Measurements from ENCODE around the gene PDE6C. TPM values are rescaled to one million over a fixed set of nuclear protein-coding genes. Genes with fewer than 3 reads are reported as not detected.

The PDE6C gene
- polyA plus RNA-seq, 1 donor (not counting 4 experiments of a cell fraction or from before 2014, with no cell fraction given): not detected

GRCh38 chr10:93670372-93670771, 58.0 kb downstream of the PDE6C start:
- no peaks in the 10 kb centered on the region for H3K9me1 ChIP-seq (ENCODE audit: control insufficient read depth, extremely low read depth, insufficient read depth, low read length)
- H3K4me2 ChIP-seq (ENCODE audit: control insufficient read depth, extremely low read depth, insufficient read depth, low read depth, low read length): no peak overlapping the region
- H3K79me2 ChIP-seq (ENCODE audit: control insufficient read depth, insufficient read depth, low read length): no peaks in the 10 kb centered on the region
- no peak overlapping the region for H2AFZ ChIP-seq (ENCODE audit: control insufficient read depth, low read length)
- no peaks in the 10 kb centered on the region for H3K9me3 ChIP-seq (ENCODE audit: control insufficient read depth, low read depth, low read length)
- TF ChIP-seq, protein P1, sequence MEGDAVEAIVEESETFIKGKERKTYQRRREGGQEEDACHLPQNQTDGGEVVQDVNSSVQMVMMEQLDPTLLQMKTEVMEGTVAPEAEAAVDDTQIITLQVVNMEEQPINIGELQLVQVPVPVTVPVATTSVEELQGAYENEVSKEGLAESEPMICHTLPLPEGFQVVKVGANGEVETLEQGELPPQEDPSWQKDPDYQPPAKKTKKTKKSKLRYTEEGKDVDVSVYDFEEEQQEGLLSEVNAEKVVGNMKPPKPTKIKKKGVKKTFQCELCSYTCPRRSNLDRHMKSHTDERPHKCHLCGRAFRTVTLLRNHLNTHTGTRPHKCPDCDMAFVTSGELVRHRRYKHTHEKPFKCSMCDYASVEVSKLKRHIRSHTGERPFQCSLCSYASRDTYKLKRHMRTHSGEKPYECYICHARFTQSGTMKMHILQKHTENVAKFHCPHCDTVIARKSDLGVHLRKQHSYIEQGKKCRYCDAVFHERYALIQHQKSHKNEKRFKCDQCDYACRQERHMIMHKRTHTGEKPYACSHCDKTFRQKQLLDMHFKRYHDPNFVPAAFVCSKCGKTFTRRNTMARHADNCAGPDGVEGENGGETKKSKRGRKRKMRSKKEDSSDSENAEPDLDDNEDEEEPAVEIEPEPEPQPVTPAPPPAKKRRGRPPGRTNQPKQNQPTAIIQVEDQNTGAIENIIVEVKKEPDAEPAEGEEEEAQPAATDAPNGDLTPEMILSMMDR (optimal IDR thresholded peaks at IDR 0.05 in 1 of 3, IDR thresholded peaks at IDR 0.05 in 1 of 3, conservative IDR thresholded peaks at IDR 0.05 in 1 of 3; ENCODE audit: extremely low read depth in 1 of 3, insufficient read depth in 2 of 3, low read length in 3 of 3): no peak
- TF ChIP-seq EZH2 (IDR thresholded peaks at IDR 0.05; ENCODE audit: low read length): no peak
- H3K27me3 ChIP-seq (ENCODE audit: control insufficient read depth, extremely low read depth, insufficient read depth, low read length): no peaks in the 10 kb centered on the region
- H3K4me3 ChIP-seq (ENCODE audit: control insufficient read depth in 2 of 3, extremely low read depth in 1 of 3, insufficient read depth in 2 of 3, low read depth in 1 of 3, low read length in 3 of 3): no peak overlapping the region
- dilution Hi-C loops (cut with MboI; ENCODE audit: extremely low pct_ligation_motif_present, low sequenced_read_pairs): no loop called here
- no peak overlapping the region for H3K9ac ChIP-seq (ENCODE audit: control insufficient read depth, extremely low read depth, insufficient read depth, low read length)
- H3K4me1 ChIP-seq (ENCODE audit: control insufficient read depth, extremely low read depth, insufficient read depth, low read length): no peaks in the 10 kb centered on the region
- FAIRE-seq (no peak), DNase-seq (ENCODE audit: low read depth, low spot score) (no peak)
- no peak overlapping the region for H3K27ac ChIP-seq (ENCODE audit: control insufficient read depth, insufficient read depth, low read length)
- H3K36me3 ChIP-seq (ENCODE audit: control insufficient read depth in 2 of 2, extremely low read depth in 1 of 2, insufficient read depth in 2 of 2, low read length in 2 of 2): peaks cover 4 to 10% of the 10 kb centered on the region in 2 experiments
- H4K20me1 ChIP-seq (ENCODE audit: control insufficient read depth, extremely low read depth, insufficient read depth, low read length): no peaks in the 10 kb centered on the region

DNA sequence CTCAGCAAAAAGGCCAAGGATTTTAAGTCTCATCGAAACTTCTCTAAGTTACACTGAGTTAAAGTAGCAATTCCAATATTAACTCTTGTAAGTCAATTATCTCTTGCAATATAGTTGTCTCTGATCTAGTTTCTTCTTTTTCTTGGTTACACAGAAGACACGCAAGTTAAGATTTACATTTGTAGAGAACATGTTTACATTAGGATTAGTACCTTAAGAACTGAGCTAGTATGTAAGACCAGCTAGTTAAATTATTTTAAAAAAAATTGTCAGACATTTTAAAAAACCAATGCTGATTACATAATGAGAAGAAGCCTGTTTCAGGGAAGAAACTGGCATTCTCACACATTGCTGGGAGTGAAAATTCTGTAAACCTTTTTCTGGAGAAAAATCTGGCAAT, 58.7 kb downstream of the PDE6C start:
- Histone ChIP-seq H3K27me3 (ENCODE audit: control insufficient read depth, extremely low read depth, insufficient read depth, low read length) (no peaks in the 10 kb centered on the region), H2AFZ (ENCODE audit: control insufficient read depth, low read length) (no peak overlapping the region), H3K9me1 (ENCODE audit: control insufficient read depth, extremely low read depth, insufficient read depth, low read length) (no peaks in the 10 kb centered on the region), H3K9ac (ENCODE audit: control insufficient read depth, extremely low read depth, insufficient read depth, low read length) (no peak overlapping the region), H3K4me2 (ENCODE audit: control insufficient read depth, extremely low read depth, insufficient read depth, low read depth, low read length) (no peak overlapping the region), H3K4me3 (ENCODE audit: control insufficient read depth in 2 of 3, extremely low read depth in 1 of 3, insufficient read depth in 2 of 3, low read depth in 1 of 3, low read length in 3 of 3) (no peak overlapping the region), H3K79me2 (ENCODE audit: control insufficient read depth, insufficient read depth, low read length) (no peaks in the 10 kb centered on the region), H4K20me1 (ENCODE audit: control insufficient read depth, extremely low read depth, insufficient read depth, low read length) (no peaks in the 10 kb centered on the region), H3K36me3 (ENCODE audit: control insufficient read depth in 2 of 2, extremely low read depth in 1 of 2, insufficient read depth in 2 of 2, low read length in 2 of 2) (peaks cover 4 to 11% of the 10 kb centered on the region in 2 experiments), H3K4me1 (ENCODE audit: control insufficient read depth, extremely low read depth, insufficient read depth, low read length) (no peaks in the 10 kb centered on the region), H3K27ac (ENCODE audit: control insufficient read depth, insufficient read depth, low read length) (no peak overlapping the region), H3K9me3 (ENCODE audit: control insufficient read depth, low read depth, low read length) (no peaks in the 10 kb centered on the region)
- no peak for DNase-seq (ENCODE audit: low read depth, low spot score)
- dilution Hi-C loops (cut with MboI; ENCODE audit: extremely low pct_ligation_motif_present, low sequenced_read_pairs): no loop called here
- no peak for FAIRE-seq
- TF ChIP-seq EZH2 (IDR thresholded peaks at IDR 0.05; ENCODE audit: low read length): no peak
- TF ChIP-seq, protein P1 (optimal IDR thresholded peaks at IDR 0.05 in 1 of 3, IDR thresholded peaks at IDR 0.05 in 1 of 3, conservative IDR thresholded peaks at IDR 0.05 in 1 of 3; ENCODE audit: extremely low read depth in 1 of 3, insufficient read depth in 2 of 3, low read length in 3 of 3): no peak
